ENCODE results near the gene OR9A4.

DNA sequence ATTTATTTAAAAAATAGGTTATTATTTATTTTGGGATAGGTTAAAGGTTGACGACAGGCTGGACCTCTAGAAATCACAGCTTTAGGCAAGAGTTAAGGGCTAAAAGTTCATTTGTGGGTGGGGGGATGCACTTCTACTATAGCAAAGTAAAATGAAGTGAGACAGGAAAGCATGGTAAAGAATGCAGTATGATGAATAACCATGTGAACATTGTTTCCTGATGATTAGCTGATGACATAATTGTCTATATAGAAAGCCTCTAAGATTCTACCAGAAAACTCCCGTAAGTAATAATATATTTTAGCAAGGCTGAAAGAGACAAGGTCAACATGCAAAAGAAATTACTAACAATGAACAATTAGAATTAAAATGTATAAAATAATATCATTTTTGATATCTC lies 49.2 kb upstream of the OR9A4 start:
- TF ChIP-seq, protein P1, sequence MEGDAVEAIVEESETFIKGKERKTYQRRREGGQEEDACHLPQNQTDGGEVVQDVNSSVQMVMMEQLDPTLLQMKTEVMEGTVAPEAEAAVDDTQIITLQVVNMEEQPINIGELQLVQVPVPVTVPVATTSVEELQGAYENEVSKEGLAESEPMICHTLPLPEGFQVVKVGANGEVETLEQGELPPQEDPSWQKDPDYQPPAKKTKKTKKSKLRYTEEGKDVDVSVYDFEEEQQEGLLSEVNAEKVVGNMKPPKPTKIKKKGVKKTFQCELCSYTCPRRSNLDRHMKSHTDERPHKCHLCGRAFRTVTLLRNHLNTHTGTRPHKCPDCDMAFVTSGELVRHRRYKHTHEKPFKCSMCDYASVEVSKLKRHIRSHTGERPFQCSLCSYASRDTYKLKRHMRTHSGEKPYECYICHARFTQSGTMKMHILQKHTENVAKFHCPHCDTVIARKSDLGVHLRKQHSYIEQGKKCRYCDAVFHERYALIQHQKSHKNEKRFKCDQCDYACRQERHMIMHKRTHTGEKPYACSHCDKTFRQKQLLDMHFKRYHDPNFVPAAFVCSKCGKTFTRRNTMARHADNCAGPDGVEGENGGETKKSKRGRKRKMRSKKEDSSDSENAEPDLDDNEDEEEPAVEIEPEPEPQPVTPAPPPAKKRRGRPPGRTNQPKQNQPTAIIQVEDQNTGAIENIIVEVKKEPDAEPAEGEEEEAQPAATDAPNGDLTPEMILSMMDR (IDR thresholded peaks at IDR 0.05; ENCODE audit: low read depth, low read length, poor library complexity, severe bottlenecking): no peak
- TF ChIP-seq EZH2phosphoT487 (IDR thresholded peaks at IDR 0.05; ENCODE audit: borderline replicate concordance, low read length): no peak
